Measurements from ENCODE around the gene SLC7A6.

Gene SLC7A6

DNA sequence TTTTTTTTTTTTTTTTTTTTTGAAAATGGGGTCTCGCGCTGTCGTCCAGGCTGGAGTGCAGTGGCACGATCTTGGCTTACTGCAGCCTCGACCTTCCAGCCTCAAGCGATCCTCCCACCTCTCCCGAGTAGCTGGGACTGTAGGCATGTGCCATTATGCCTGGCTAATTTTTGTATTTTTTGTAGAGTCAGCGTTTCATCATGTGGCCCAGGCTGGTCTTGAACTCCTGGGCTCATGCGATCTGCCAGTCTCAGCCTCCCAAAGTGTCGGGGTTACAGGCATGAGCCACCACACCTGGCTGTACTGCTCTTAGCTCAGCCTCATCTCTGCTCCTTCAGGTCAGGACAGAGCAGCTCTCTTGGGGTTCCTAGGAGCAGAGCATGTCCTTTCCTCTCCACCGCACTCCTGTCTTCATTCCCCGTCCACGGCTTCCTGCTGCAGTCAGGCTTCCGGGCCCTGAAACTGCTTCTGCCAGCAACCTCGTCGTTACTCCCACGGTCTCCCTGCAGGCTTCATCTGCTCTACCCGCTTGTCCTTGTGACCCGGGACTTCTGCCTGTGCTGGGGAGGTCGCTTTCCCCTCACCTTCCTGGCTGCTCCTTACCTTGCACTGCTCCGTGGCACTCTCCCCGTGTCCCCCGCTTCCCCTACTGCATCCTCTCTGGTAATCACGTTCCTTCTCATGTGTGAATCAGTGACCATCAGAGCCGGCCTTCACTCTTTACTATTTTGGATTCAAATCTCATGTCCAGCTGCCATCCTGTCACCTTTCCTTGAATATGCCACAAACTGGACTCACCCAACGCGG, 84.5 kb downstream of the SLC7A6 start:
- no peak for DNase-seq

DNA sequence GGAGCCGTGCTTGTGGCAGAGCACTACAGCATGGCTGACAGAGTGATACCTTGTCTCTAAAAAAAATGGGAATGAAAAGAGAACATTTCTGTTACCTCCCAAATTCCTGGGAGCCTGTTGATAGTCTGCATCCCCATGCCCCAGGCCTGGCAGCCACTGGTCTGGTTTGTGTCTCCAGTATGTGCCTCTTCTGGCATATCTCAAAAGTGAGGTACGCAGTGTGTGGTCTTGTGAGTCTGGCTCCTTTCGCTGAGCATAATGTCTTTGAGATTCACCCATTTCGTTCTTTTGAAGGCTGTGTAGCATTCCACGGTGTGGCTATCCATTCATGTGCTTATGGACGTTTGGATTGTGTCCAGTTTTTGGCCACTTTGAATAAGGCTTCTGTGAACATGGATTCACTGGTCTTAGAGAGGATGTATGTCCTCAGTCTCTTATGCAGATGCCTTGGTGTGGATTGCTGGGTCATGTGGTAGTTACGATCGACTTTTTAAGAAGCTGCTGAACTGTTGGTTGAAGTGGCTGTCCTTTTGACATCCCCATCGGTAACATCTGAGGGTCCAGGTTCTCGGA, 85.6 kb downstream of the SLC7A6 start:
- DNase-seq: no peak

DNA sequence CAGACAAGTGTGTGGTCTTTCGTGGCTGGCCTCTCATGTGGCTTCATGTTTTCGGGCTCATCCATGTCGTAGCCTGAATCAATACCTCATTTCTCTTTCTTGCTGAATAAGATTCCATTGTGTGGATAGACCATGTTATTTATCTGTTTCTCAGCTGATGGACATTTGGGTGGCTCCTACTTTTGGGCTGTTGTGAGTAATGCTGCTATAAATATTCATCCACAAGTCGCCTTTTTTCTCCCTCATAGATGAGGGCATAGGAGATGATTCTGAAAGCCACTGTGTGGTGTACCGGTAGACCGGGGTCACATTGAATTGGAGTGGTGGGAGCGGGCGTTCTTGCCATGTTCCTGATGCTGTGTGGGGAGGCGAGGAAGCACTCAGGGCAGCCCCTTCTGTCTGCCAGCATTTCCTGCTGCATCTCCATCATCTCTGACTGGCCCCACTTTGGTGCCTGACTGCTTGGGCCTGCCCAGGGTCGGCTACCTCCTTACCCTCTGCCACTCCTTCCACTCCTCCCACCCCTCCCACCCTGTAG, 86.6 kb downstream of the SLC7A6 start:
- no peak for DNase-seq
